Measurements from ENCODE around the gene CSRNP3. TPM values are rescaled to one million over a fixed set of nuclear protein-coding genes. Genes with fewer than 3 reads are reported as not detected.

Gene CSRNP3
- total and polyA plus RNA-seq, 11 donors, result 0.87 to 10.6 (median 4.4) TPM

DNA sequence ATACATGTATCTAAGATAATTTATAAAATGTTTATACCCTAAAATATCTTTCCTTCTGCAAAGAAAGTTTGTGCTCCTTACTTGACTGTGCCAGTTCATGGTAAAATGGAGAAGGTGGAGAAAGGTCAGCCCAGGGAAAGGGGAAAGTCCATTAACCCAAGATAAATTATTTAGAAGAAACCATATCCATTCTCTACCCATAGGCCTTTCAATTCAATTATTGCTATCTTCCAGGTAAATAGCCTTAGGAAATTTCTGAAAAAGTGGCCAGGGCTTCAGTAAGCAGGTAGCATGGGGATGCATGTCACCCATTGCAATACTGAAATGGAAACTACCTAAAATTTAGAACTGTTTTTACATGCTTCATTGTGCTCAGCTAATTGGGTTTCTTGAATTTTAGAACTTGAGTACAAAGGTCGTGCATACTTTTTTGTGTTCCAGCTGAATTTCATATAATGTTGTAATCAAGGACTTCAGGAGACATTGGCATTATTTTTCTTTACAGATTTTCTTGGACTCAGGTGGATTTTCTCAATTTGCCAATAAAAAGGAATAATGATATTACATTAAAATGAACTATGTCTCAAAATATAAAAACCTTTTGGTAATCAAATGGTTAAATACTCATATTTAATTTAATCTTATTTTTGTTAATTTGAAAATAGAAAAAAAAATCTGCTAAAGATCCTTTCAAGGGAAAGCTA is 124.9 kb downstream of the CSRNP3 start:
- Histone ChIP-seq H3K27ac (no peak overlapping the region), H3K4me1 (no peaks in the 10 kb centered on the region), H3K9me3 (no peaks in the 10 kb centered on the region), H3K4me3 (no peak overlapping the region), H3K27me3 (no peaks in the 10 kb centered on the region), H3K36me3 (peaks cover 0 to 30% (median 3%) of the 10 kb centered on the region in 9 donors)
- WGBS, 4 donors, result 88 to 93% (median 89%) methylated on average over 1 of the region's 1 CpG
- DNase-seq (no peak), ATAC-seq (no peak)
- intact Hi-C loops (cut with DNase I), result no loop called here
- TF ChIP-seq POLR2A (IDR thresholded peaks at IDR 0.05), result no peak
- TF ChIP-seq, protein P1, sequence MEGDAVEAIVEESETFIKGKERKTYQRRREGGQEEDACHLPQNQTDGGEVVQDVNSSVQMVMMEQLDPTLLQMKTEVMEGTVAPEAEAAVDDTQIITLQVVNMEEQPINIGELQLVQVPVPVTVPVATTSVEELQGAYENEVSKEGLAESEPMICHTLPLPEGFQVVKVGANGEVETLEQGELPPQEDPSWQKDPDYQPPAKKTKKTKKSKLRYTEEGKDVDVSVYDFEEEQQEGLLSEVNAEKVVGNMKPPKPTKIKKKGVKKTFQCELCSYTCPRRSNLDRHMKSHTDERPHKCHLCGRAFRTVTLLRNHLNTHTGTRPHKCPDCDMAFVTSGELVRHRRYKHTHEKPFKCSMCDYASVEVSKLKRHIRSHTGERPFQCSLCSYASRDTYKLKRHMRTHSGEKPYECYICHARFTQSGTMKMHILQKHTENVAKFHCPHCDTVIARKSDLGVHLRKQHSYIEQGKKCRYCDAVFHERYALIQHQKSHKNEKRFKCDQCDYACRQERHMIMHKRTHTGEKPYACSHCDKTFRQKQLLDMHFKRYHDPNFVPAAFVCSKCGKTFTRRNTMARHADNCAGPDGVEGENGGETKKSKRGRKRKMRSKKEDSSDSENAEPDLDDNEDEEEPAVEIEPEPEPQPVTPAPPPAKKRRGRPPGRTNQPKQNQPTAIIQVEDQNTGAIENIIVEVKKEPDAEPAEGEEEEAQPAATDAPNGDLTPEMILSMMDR (IDR thresholded peaks at IDR 0.05), result no peak

DNA sequence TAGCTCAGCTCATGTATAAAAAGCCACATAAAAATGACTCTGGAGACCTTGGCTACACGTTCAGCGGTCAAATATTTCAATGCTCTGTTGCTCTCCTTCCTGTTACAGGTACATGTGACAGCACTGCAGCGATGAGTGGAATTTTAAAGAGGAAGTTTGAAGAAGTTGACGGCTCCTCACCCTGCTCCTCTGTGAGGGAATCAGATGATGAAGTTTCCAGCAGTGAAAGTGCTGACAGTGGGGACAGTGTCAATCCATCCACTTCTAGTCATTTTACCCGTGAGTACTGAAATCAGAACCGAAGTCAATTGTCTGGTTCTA is 125.4 kb downstream of the CSRNP3 start:
- no peak for TF ChIP-seq POLR2A (IDR thresholded peaks at IDR 0.05)
- TF ChIP-seq, protein P1 (IDR thresholded peaks at IDR 0.05), result no peak
- WGBS, 4 donors, result 48 to 63% (median 61%) methylated on average over 6 of the region's 6 CpGs
- no peak for ATAC-seq

DNA sequence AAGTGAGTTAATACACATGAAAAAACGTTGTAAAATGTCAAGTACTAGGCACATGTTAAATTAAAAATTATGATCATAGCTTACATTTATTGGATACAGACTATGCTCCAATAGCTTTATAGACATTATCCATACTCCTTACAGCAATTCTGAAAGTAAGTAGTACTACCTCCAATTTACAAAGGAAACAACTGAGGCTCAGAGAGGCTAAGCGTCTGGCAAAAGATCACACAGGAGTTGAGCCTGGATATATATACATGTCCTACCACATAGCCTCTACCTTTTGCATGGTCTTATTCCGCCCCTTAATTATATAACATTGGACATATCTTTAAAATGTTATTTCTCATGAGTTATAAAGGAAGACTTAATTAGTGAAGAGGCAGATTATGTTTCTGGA is 127.3 kb downstream of the CSRNP3 start:
- Histone ChIP-seq H3K36me3 (peaks cover 0 to 30% (median 3%) of the 10 kb centered on the region in 9 donors), H3K27ac (no peak overlapping the region), H3K4me1 (peaks cover 0 to 7% (median 0%) of the 10 kb centered on the region in 12 donors), H3K4me3 (no peak overlapping the region), H3K9me3 (no peaks in the 10 kb centered on the region), H3K27me3 (no peaks in the 10 kb centered on the region)
- no peak for ATAC-seq
- TF ChIP-seq, protein P1 (IDR thresholded peaks at IDR 0.05), result no peak
- no peak for TF ChIP-seq POLR2A (IDR thresholded peaks at IDR 0.05)
- intact Hi-C loops (cut with DNase I), result no loop called here
- WGBS, 4 donors, result 84 to 92% (median 87%) methylated on average over 3 of the region's 3 CpGs
- DNase-seq, result no peak

More for the DNA sequence above, 125.4 kb downstream of the CSRNP3 start:
- Histone ChIP-seq H3K9me3 (no peaks in the 10 kb centered on the region), H3K4me1 (no peaks in the 10 kb centered on the region), H3K4me3 (no peak overlapping the region), H3K27ac (no peak overlapping the region), H3K36me3 (peaks cover 0 to 30% (median 3%) of the 10 kb centered on the region in 9 donors), H3K27me3 (no peaks in the 10 kb centered on the region)
- intact Hi-C loops (cut with DNase I), result no loop called here
- no peak for DNase-seq

DNA sequence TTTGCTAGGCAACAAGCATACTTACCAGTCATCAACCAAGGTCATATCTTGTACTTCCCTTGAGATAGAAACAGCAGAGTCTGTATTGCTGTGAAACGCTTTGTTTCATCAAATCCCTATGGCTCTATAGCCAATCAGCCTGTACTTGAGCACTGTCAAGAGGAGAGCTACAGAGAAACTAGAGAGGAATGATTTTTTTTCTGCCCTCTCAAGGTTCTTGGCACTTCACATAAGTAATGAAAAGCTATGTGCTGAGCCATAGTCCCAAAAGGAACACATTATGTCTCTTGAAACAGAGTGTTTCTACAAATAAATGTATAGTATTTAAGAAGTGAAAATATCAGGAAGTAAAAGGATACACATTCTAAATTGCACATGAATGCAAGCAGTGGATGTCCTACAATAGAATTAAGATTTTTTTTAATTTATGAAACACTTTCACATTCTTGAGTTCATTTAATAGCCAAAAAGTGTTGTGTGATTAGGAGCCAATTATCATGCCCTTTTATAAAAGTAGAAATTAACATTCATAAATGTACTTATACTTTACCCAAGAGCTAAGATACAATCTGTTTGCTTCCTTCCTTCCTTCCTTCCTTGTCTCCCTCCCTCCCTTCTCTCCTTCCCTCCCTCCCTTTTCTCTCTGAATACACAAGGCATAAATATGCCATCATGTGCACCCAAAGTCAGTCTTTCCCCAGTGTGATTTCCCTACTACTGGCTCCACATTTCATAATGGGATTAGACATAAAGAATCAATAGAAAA is 131.8 kb downstream of the CSRNP3 start:
- no peaks in the 10 kb centered on the region for H3K9me3 ChIP-seq
- no peak overlapping the region for H3K27ac ChIP-seq
- intact Hi-C loops (cut with DNase I), result no loop called here
- H3K4me1 ChIP-seq, result peaks cover 0 to 11% (median 0%) of the 10 kb centered on the region in 12 donors
- 62 to 79% (median 75%) methylated on average over 1 of the region's 1 CpG for WGBS, 4 donors
- TF ChIP-seq, protein P1 (IDR thresholded peaks at IDR 0.05), result no peak
- TF ChIP-seq POLR2A (IDR thresholded peaks at IDR 0.05), result no peak
- peaks cover 0 to 18% (median 3%) of the 10 kb centered on the region in 9 donors for H3K36me3 ChIP-seq
- H3K4me3 ChIP-seq, result no peak overlapping the region
- no peak for DNase-seq
- no peaks in the 10 kb centered on the region for H3K27me3 ChIP-seq
- no peak for ATAC-seq

Measured in heart left ventricle (tissue), 16 donors.